Measurements from ENCODE around the gene STAT3.

- TF ChIP-seq POLR2A (IDR thresholded peaks at IDR 0.05): no peak
- TF ChIP-seq CTCF (IDR thresholded peaks at IDR 0.05): no peak
Measured at GRCh38 chr17:42414704-42415409, 26.6 kb upstream of the STAT3 start.
